Measurements from ENCODE around the gene PDZK1IP1. TPM values are rescaled to one million over a fixed set of nuclear protein-coding genes. Genes with fewer than 3 reads are reported as not detected.
"Not testable (repeated sequence)": the region's sequence is repeated elsewhere in the genome, so short reads cannot be mapped to it uniquely, and the experiment has no call there.

Gene PDZK1IP1
- total RNA-seq, 2 donors from 2014 or later: 5.9 to 36.1 TPM

DNA sequence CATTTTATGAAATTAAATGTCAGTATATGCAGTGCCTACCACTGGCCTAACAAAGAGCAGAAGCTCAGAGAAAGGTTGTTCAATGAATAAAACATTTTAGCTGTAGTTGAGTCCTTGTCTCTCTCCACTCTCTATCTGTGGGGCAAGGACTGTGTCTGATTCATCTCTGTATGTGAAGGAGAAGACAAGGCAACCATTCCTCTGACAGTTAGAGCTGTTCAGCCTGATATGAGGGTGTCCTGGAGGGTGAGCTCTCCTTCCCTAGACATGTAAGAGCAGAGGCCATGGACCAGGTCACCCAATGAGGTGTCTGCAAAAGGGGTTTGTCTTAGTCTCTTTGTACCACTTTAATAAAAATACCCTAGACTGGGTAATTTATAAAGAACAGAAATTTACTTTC, 4.5 kb upstream of the PDZK1IP1 start:
- no peaks in the 10 kb centered on the region for H3K9me3 ChIP-seq
- H3K27ac ChIP-seq: no peak overlapping the region
- no peak for DNase-seq (ENCODE audit: low spot score)
- H3K4me3 ChIP-seq: no peak overlapping the region
- intact Hi-C loops (cut with DNase I): loop anchor here (5.0 to 10.0 kb wide), 2 partner anchors 70 to 228 kb away; no protein-coding TSS in a partner anchor
- no peaks in the 10 kb centered on the region for H3K27me3 ChIP-seq (replicated peaks; ENCODE audit: insufficient read depth)
- H3K36me3 ChIP-seq: no peaks in the 10 kb centered on the region
- H3K4me1 ChIP-seq (replicated peaks): no peaks in the 10 kb centered on the region
- TF ChIP-seq, protein P1, sequence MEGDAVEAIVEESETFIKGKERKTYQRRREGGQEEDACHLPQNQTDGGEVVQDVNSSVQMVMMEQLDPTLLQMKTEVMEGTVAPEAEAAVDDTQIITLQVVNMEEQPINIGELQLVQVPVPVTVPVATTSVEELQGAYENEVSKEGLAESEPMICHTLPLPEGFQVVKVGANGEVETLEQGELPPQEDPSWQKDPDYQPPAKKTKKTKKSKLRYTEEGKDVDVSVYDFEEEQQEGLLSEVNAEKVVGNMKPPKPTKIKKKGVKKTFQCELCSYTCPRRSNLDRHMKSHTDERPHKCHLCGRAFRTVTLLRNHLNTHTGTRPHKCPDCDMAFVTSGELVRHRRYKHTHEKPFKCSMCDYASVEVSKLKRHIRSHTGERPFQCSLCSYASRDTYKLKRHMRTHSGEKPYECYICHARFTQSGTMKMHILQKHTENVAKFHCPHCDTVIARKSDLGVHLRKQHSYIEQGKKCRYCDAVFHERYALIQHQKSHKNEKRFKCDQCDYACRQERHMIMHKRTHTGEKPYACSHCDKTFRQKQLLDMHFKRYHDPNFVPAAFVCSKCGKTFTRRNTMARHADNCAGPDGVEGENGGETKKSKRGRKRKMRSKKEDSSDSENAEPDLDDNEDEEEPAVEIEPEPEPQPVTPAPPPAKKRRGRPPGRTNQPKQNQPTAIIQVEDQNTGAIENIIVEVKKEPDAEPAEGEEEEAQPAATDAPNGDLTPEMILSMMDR (IDR thresholded peaks at IDR 0.05): no peak
- TF ChIP-seq POLR2AphosphoS5 (IDR thresholded peaks at IDR 0.05) (no peak), POLR2A (IDR thresholded peaks at IDR 0.05) (no peak)

DNA sequence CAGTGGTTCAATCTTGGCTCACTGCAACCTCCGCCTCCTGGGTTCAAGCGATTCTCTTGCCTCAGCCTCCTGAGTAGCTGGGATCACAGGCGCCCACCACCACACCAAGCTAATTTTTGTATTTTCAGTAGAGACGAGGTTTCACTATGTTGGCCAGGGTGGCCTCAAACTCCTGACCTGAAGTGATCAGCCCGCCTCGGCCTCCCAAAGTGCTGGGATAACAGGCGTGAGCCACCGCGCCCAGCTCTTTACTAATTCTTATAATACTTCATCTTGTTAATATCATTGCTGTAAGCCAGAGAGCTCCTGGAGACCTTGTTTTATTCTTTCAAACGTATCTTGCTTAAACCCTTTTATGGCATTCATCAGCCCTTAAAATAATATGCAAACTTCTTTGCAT, 3.7 kb upstream of the PDZK1IP1 start:
- H3K27me3 ChIP-seq (replicated peaks; ENCODE audit: insufficient read depth); H3K4me3 ChIP-seq; H3K36me3 ChIP-seq; H3K4me1 ChIP-seq (replicated peaks); H3K9me3 ChIP-seq; DNase-seq (ENCODE audit: low spot score); H3K27ac ChIP-seq: not testable (repeated sequence)
- WGBS: 89% methylated on average over 10 of the region's 10 CpGs
- intact Hi-C loops (cut with DNase I): loop anchor here (5.0 to 10.0 kb wide), 2 partner anchors 71 to 229 kb away; no protein-coding TSS in a partner anchor

DNA sequence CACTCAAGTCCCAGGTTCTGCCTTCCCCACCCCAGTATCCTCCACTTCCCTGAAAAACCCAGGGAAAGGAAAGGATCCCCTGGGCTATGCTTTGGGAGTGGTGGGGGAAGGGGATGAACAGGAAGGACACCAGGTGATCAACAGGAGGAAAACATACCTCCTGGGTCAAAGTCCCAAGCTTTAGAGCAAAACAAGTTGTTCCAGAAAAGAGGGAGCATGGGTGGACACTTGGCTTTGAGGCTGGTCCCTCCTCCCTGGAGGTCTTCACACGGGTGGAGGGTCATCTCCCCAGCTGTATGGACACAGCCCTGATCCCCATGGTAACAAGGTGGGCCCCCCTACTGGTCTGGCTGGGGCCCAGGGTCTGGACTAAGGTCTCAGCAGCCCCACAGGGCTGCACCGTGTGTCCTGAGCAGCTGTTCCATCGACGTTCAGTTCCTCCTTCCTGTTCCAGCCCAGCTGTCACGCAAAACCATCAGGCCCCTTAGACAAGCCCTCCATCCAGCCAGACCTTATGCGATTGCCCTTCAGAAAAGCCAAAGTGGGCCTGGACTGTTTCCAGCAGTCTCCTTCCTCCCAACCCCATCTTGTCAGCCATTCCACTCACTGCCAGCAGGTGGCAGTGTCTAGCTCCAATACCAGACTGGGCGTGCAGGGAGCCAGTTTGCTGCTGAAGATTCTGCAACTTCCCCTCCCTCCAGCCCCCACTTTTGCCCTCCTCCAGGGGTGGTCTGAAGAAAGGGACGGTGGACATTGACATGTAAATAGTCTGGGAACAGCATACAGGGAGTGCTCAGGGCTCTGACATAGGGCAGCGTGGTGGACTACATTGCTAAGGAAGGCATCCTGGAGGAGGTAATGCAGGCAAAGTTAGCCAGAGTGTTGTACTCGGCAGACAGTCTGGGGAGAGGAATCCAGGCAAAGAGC, 2.9 kb upstream of the PDZK1IP1 start:
- H3K36me3 ChIP-seq: no peaks in the 10 kb centered on the region
- no peak overlapping the region for H3K4me3 ChIP-seq
- H3K9me3 ChIP-seq: no peaks in the 10 kb centered on the region
- no peak overlapping the region for H3K27ac ChIP-seq
- H3K4me1 ChIP-seq (replicated peaks): no peaks in the 10 kb centered on the region
- TF ChIP-seq, protein P1 (IDR thresholded peaks at IDR 0.05): peak; percentile 85 to 91 (median 89)
- TF ChIP-seq POLR2A (IDR thresholded peaks at IDR 0.05) (no peak), POLR2AphosphoS5 (IDR thresholded peaks at IDR 0.05) (peak; percentile 26)
- intact Hi-C loops (cut with DNase I): loop anchor here (5.0 to 10.0 kb wide), 2 partner anchors 72 to 230 kb away; no protein-coding TSS in a partner anchor
- no peaks in the 10 kb centered on the region for H3K27me3 ChIP-seq (replicated peaks; ENCODE audit: insufficient read depth)
- DNase-seq (ENCODE audit: low spot score): peak; percentile 65
- 9% methylated on average over 10 of the region's 10 CpGs for WGBS

DNA sequence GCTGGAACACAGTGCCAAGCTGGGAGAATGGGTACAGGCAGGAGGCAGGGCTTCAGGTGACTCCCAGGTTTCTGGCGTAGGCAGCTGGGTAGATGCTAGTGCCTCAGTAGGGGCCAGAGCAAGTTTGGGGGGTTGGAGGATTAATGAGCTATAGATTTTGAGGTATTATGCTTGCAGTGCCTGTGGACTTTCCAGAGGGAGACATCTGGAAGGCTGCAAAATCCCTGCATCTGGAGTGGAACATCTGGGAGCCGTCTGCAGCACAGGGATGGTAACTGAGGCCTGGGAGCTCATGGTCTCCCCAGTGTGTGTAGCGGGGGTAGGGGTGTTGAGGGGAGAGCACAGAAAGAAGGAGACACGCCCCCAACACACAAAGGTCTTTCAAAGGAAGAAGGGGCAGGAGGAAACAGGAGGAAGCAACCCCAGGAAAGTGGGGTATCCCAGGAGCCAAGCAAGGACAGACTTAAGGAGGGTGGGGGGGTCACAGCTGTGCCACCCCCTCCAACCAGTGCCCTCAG, 2.2 kb upstream of the PDZK1IP1 start:
- DNase-seq (ENCODE audit: low spot score): no peak
- Histone ChIP-seq H3K36me3 (no peaks in the 10 kb centered on the region), H3K4me3 (no peak overlapping the region), H3K9me3 (no peaks in the 10 kb centered on the region), H3K27me3 (replicated peaks; ENCODE audit: insufficient read depth) (no peaks in the 10 kb centered on the region), H3K4me1 (replicated peaks) (no peaks in the 10 kb centered on the region), H3K27ac (no peak overlapping the region)
- TF ChIP-seq, protein P1 (IDR thresholded peaks at IDR 0.05): no peak
- TF ChIP-seq POLR2A (IDR thresholded peaks at IDR 0.05): no peak
- TF ChIP-seq POLR2AphosphoS5 (IDR thresholded peaks at IDR 0.05): no peak
- WGBS: 80% methylated on average over 4 of the region's 4 CpGs
- intact Hi-C loops (cut with DNase I): loop anchor here (5.0 to 10.0 kb wide), 2 partner anchors 73 to 230 kb away; no protein-coding TSS in a partner anchor

DNA sequence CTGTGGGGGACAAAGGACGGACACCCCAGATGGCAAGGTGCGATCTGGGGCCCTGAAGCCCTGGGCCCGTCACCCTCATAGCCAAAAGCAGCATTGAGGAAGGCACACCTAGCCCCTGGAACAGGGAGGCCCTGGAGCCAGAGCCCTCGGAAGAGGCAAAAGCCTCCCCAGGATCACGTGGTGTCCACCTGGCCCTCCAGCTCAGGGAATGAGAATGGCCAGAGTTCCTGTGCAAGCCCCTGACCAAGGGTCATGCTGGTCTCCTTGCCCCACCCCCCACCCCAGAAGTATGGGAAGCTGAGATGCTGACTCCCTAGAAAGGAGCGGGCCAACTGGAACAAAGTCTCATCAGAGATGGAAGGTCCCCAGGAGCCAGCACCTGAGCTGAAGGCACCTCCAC, 1.0 kb upstream of the PDZK1IP1 start:
- DNase-seq (ENCODE audit: low spot score): no peak
- H3K4me3 ChIP-seq: no peak overlapping the region
- peak overlapping the region; percentile 19 to 71 for H3K27ac ChIP-seq
- H3K9me3 ChIP-seq: no peaks in the 10 kb centered on the region
- 100% methylated on average over 6 of the region's 6 CpGs for WGBS
- H3K27me3 ChIP-seq (replicated peaks; ENCODE audit: insufficient read depth): no peaks in the 10 kb centered on the region
- TF ChIP-seq POLR2A (IDR thresholded peaks at IDR 0.05): no peak
- no peak for TF ChIP-seq POLR2AphosphoS5 (IDR thresholded peaks at IDR 0.05)
- TF ChIP-seq, protein P1 (IDR thresholded peaks at IDR 0.05): no peak
- no peaks in the 10 kb centered on the region for H3K36me3 ChIP-seq
- H3K4me1 ChIP-seq (replicated peaks): no peaks in the 10 kb centered on the region
- intact Hi-C loops (cut with DNase I): loop anchor here (5.0 to 10.0 kb wide), 2 partner anchors 74 to 231 kb away; no protein-coding TSS in a partner anchor
